Keratinocyte (primary cell): ENCODE measurements around the gene ZNF423. TPM values are rescaled to one million over a fixed set of nuclear protein-coding genes. Genes with fewer than 3 reads are reported as not detected.

ENCODE experiments used
- DNase-seq: peaks from one replicate; pipeline ENCODE4 v3.0.0-alpha.2; 2011; ENCODE audit warnings: low read depth, missing footprints, low spot score
- FAIRE-seq: peaks from 2 replicates; lab custom pipeline; 2011; peaks lifted over from hg19 to GRCh38; lab: Jason Lieb, UNC
- H2AFZ ChIP-seq: 2 replicates; pipeline ENCODE4 v1.6.0; 2012; ENCODE audit warnings: low read length, control low read depth, inconsistent platforms; ENCODE audit not compliant: control insufficient read depth
- H3K27ac ChIP-seq: 2 replicates; pipeline ENCODE4 v1.5.1; 2011; ENCODE audit warnings: low read length; ENCODE audit not compliant: control insufficient read depth, insufficient read depth
- H3K27me3 ChIP-seq: 3 replicates; pipeline ENCODE4 v1.6.0; 2011; ENCODE audit warnings: low read length; ENCODE audit not compliant: control insufficient read depth, insufficient read depth; ENCODE audit errors: extremely low read depth
- H3K36me3 ChIP-seq, 2 experiments: 2 replicates in 1 of 2; 3 replicates in 1 of 2; pipeline ENCODE4 v1.5.1; 2011; ENCODE audit warnings: low read length in 2 of 2, mild to moderate bottlenecking in 1 of 2; ENCODE audit not compliant: control insufficient read depth in 2 of 2, insufficient read depth in 2 of 2; ENCODE audit errors: extremely low read depth in 1 of 2
- H3K4me1 ChIP-seq: 3 replicates; pipeline ENCODE4 v1.5.1; 2011; ENCODE audit warnings: low read length; ENCODE audit not compliant: control insufficient read depth, insufficient read depth; ENCODE audit errors: extremely low read depth
- H3K4me2 ChIP-seq: 3 replicates; pipeline ENCODE4 v1.6.0; 2011; ENCODE audit warnings: low read depth, low read length; ENCODE audit not compliant: control insufficient read depth, insufficient read depth; ENCODE audit errors: extremely low read depth
- H3K4me3 ChIP-seq, 3 experiments: fragments of 200-600 bp in 1 of 3; sonication (generic) in 1 of 3; 2 replicates in 2 of 3; 3 replicates in 1 of 3; pipeline ENCODE4 v1.5.1; 2011 to 2016; ENCODE audit warnings: low read length in 3 of 3, mild to moderate bottlenecking in 3 of 3, control low read depth in 2 of 3, inconsistent platforms in 1 of 3, low read depth in 1 of 3, mixed read lengths in 1 of 3, mixed run types in 1 of 3, moderate library complexity in 1 of 3; ENCODE audit not compliant: control insufficient read depth in 2 of 3, insufficient read depth in 2 of 3; ENCODE audit errors: extremely low read depth in 1 of 3
- H3K79me2 ChIP-seq: 2 replicates; pipeline ENCODE4 v1.6.0; 2012; ENCODE audit warnings: low read length; ENCODE audit not compliant: control insufficient read depth, insufficient read depth
- H3K9ac ChIP-seq: 3 replicates; pipeline ENCODE4 v1.6.0; 2011; ENCODE audit warnings: low read length; ENCODE audit not compliant: control insufficient read depth, insufficient read depth; ENCODE audit errors: extremely low read depth
- H3K9me1 ChIP-seq: 3 replicates; pipeline ENCODE4 v1.6.0; 2011; ENCODE audit warnings: low read length; ENCODE audit not compliant: control insufficient read depth, insufficient read depth; ENCODE audit errors: extremely low read depth
- H3K9me3 ChIP-seq: 2 replicates; pipeline ENCODE4 v1.5.1; 2012; ENCODE audit warnings: low read depth, low read length; ENCODE audit not compliant: control insufficient read depth
- H4K20me1 ChIP-seq: 3 replicates; pipeline ENCODE4 v1.6.0; 2011; ENCODE audit warnings: low read length; ENCODE audit not compliant: control insufficient read depth, insufficient read depth; ENCODE audit errors: extremely low read depth
- CTCF ChIP-seq, 3 experiments: IDR thresholded peaks in 1 of 3; conservative IDR thresholded peaks in 1 of 3; optimal IDR thresholded peaks in 1 of 3; 2 replicates in 2 of 3; 3 replicates in 1 of 3; pipeline versions ENCODE3 to v1.5.1; 2011; ENCODE audit warnings: low read length in 3 of 3, mild to moderate bottlenecking in 3 of 3, moderate library complexity in 2 of 3, control low read depth in 1 of 3, inconsistent platforms in 1 of 3; ENCODE audit not compliant: insufficient read depth in 2 of 3; ENCODE audit errors: extremely low read depth in 1 of 3
- EZH2 ChIP-seq: IDR thresholded peaks from one replicate; pipeline ENCODE4 v1.6.1; 2012; ENCODE audit warnings: inconsistent platforms, mild to moderate bottlenecking, low read length, moderate library complexity
- dilution Hi-C: fragments of 300-500 bp; cut with MboI; formaldehyde crosslinking; loops from one replicate; pipeline ENCODE4 v1.7.0; 2020; ENCODE audit warnings: low sequenced_read_pairs; ENCODE audit not compliant: extremely low pct_ligation_motif_present
- polyA plus RNA-seq, 5 experiments: library from polyadenylated mRNA; depleted of rRNA in 3 of 5; stranded (reverse) in 3 of 5; stranded (forward) in 1 of 5; unstranded in 1 of 5; fragments of >200 nt; gene quantifications; 1 replicate in 1 of 5; 2 replicates in 3 of 5; 3 replicates in 1 of 5; pipeline versions ENCODE4 v1.2.1 to v1.2.3, GENCODE V29; 2011 to 2012; ENCODE audit warnings: missing spikeins in 2 of 5, low read depth in 1 of 5, low replicate concordance in 1 of 5

Gene ZNF423
- polyA plus RNA-seq, 1 donor (not counting 4 experiments of a cell fraction or from before 2014, with no cell fraction given), result 0.05 TPM

GRCh38 chr16:49801290-49801689 lies 54.6 kb downstream of the ZNF423 start:
- Histone ChIP-seq H3K4me1 (no peaks in the 10 kb centered on the region), H3K4me3 (no peak overlapping the region), H3K9ac (no peak overlapping the region), H3K27me3 (no peaks in the 10 kb centered on the region), H3K4me2 (no peak overlapping the region), H4K20me1 (no peaks in the 10 kb centered on the region), H3K9me3 (no peaks in the 10 kb centered on the region), H2AFZ (no peak overlapping the region), H3K36me3 (no peaks in the 10 kb centered on the region), H3K9me1 (no peaks in the 10 kb centered on the region), H3K79me2 (no peaks in the 10 kb centered on the region), H3K27ac (no peak overlapping the region)
- TF ChIP-seq EZH2 (no peak), CTCF (optimal IDR thresholded peaks at IDR 0.05 in 1 of 3, IDR thresholded peaks at IDR 0.05 in 1 of 3, conservative IDR thresholded peaks at IDR 0.05 in 1 of 3; ENCODE audit: extremely low read depth in 1 of 3, insufficient read depth in 2 of 3, low read length in 3 of 3) (peak in 1 of 3 experiments; percentile 18)
- dilution Hi-C loops, result no loop called here
- no peak for DNase-seq
- no peak for FAIRE-seq

GRCh38 chr16:49800876-49801275 lies 55.0 kb downstream of the ZNF423 start:
- H3K4me1 ChIP-seq, result no peaks in the 10 kb centered on the region
- no peaks in the 10 kb centered on the region for H3K79me2 ChIP-seq
- H3K4me2 ChIP-seq, result no peak overlapping the region
- no peaks in the 10 kb centered on the region for H3K36me3 ChIP-seq
- H3K27me3 ChIP-seq, result no peaks in the 10 kb centered on the region
- H4K20me1 ChIP-seq, result no peaks in the 10 kb centered on the region
- no peaks in the 10 kb centered on the region for H3K9me1 ChIP-seq
- TF ChIP-seq CTCF (optimal IDR thresholded peaks at IDR 0.05 in 1 of 3, IDR thresholded peaks at IDR 0.05 in 1 of 3, conservative IDR thresholded peaks at IDR 0.05 in 1 of 3; ENCODE audit: extremely low read depth in 1 of 3, insufficient read depth in 2 of 3, low read length in 3 of 3), result no peak
- no peak for TF ChIP-seq EZH2
- H3K9ac ChIP-seq, result no peak overlapping the region
- no peak overlapping the region for H2AFZ ChIP-seq
- no peak for FAIRE-seq
- no peak overlapping the region for H3K27ac ChIP-seq
- dilution Hi-C loops, result no loop called here
- H3K9me3 ChIP-seq, result no peaks in the 10 kb centered on the region
- no peak for DNase-seq
- no peak overlapping the region for H3K4me3 ChIP-seq
